NCI-H345 (cell line): ENCODE results near the gene TAS2R1.

Experiments used
- DNase-seq: peaks from one replicate; lab custom pipeline; 2025; lab: John Stamatoyannopoulos, UW

TAS2R1 gene, protein sequence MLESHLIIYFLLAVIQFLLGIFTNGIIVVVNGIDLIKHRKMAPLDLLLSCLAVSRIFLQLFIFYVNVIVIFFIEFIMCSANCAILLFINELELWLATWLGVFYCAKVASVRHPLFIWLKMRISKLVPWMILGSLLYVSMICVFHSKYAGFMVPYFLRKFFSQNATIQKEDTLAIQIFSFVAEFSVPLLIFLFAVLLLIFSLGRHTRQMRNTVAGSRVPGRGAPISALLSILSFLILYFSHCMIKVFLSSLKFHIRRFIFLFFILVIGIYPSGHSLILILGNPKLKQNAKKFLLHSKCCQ

DNA sequence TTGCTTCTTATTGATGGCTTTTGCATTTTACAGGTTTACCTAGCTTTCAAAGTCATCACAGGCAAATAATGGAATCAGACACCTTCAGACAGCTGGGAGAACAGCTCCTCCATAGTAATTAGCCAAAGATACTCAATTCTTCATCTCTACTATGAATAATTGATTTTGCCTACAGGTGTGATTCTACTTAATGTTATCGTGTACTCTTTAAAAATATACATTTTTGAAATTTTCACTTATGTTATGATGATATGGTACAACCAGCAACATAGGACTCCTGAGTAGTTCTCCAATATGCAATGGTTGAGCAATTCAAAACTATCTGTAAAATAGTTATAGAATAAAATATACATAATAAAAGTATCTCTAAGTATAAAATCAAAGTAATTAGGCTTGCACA lies at the start of gene TAS2R1:
TSS of gene TAS2R1 (minus strand) at position 101 of the 400 bp plus-strand sequence. CDS start 319 bp downstream, outside the sequence.
- DNase-seq = no peak

DNA sequence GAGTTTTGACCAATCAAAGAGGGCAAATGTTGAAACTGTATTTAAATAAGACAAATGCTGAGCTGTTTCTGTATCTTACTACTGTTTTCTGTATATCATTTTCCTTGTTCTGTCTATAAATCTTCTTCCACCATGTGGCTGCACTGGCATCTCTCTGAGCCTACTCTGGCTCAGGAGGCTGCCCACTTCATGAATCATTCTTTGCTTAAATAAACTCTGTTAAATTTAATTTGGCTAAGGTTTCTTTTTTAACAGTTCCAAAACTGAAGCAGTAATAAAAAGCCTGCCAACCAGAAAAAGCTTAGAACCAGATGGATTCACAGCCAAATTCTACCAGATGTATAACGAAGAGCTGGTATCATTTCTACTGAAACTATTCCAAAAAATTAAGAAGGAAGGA lies 40.2 kb upstream of the TAS2R1 start:
- DNase-seq = no peak

DNA sequence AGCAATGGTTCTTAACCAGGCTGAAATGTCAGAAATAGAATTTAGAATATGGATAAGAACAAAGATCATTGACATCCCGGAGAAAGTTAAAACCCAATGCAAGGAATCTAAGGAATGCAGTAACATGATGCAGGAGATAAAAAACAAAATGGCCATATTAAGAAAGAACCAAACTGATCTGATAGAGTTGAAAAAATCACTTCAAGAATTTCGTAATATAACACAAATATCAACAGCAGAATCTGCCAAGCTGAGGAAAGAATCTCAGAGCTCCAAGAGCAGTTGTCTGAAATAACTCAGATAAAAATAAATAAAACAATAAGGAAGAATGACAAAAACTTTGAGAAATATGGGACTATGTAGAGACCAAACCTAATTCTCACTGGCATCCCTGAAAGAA lies 37.8 kb upstream of the TAS2R1 start:
- DNase-seq = no peak

DNA sequence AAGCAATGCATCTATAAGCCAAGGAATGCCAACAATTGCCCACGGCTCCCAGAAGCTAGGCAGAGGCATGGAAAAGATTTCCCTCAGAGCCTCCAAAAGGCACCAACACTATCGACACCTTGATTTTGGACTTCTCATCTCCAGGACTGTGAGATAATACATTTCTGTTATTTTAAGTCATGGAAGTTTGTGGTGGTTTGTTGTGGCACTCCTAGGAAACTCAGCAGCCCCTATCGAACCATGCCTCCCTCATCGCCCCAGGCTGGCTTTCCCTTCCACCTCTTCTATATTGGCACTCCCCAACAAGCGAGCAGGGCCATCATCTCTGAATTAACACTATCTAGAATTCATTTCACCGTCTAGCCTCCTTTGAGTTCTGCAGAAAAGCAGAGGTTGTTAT lies 33.7 kb upstream of the TAS2R1 start:
- no peak for DNase-seq

DNA sequence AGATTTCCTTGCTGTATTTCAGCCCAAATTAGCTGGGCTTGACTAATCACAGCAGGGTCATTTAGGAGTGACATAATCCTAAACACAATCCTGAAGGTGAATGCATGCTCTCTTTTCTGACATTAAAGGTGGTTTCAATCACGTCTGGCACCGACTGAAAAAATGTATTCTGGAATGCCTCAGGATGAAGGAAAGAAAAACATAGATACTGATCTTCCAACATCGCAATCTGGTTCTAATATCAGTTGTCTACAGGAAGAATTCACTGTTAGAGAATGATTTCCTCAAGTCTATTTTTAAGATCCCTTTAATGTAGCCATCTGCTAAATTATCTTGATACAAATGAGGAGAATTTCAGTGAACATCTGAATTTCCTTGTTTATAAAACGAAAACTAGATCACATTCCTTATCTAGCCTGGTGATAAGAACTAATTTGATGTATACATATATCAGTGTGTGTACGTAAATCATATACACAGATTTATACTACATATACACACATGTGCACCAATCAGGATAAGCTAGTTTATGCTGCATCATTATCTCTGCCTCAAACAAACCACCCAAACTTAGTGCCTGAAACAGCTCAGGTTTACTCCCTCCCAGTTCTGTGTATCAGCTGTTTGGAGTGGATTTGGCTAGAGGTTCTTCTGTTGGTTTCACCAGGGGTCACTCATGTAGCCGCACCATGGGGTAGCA lies 31.3 kb upstream of the TAS2R1 start:
- no peak for DNase-seq

DNA sequence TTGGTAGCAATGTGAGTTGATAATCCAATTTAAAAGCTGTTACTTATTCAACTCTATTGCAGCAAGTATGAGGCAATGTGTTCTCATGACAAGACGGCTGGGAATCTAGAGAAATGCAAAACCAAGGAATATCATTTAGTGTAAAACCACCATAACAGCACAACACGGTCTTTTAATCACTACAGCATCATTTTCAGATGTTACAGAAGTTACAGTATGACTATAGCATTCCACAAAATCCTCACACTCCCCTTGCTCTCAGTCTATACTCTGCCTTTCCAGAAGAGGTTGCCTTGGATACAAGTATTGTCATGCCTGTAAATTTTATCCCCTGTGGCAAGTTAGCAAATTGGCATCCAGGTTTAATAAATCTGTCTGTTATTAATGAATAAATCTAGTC lies 28.6 kb upstream of the TAS2R1 start:
- no peak for DNase-seq

DNA sequence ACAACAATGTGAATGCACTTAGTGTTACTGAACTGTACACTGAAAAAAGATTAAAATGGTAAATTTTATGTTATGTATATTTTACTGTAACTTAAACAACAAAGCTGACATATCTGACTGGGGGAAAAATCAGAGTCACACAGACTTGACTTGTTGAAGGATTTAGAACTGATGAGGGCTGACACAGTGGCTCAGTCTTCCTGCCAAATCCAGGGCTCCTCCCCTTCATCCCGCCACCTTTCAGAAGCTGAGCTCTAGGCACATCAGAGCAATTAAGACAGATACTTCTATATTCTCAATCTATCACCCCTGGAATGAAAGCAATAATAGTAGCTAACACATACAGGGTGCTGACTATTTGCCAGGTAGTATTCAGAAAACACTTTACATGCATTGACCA lies 27.7 kb upstream of the TAS2R1 start:
- DNase-seq = no peak

DNA sequence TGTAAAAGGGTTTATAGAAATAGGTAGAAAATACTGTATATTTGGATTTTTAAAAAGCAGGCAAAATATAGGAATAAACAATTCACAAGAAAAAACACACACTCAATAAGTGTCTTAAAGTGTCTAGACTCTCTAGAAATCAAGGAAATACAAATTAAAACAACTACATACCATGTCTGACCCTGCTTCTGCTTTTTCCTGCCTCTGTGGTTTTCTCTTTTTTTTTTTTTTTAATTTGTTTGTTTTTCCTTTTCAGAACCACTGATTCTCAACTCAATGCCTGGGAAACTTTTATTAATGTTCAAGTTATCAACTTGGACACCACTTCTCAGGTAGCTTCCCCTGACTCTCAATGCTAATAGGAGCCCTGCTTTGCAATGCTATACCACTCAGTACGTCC lies 25.5 kb upstream of the TAS2R1 start:
- no peak for DNase-seq

DNA sequence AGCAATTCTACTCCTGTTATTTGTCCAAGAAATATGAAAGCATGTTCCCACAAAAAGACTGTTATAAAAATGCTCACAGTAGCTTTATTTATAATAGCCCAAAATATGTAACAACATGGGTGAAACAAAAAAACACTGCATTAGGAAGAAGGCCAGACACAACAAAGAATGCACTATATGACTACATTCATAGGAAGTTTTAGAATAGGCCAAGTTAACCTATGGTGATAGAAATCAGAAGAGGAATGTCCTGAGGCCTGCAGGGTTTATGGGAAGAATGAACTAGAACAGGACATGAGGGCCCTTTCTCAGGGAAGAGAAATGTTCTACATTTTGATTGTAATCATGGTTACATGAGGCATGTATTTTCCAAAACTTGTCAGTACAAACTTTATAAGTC lies 24.7 kb upstream of the TAS2R1 start:
- no peak for DNase-seq

DNA sequence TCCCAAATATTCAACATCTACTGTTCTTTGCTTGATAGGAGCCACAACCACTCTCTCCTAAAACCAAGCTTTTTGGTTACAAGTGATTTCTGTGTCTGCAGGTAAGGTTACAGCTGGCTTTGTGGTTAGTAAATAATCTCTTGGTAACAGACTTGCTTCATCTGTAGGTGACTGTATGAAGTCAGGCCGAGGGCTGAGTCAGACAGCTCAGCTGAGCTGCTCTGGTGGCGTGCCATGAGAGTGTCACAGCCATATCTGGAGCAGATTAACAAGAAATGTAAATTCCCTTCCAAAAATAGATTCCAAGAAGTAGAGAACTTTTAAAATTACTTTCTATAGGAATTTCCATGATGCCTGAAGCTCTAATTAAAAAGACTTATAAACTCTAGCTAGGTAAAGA lies 23.7 kb upstream of the TAS2R1 start:
- DNase-seq = no peak

DNA sequence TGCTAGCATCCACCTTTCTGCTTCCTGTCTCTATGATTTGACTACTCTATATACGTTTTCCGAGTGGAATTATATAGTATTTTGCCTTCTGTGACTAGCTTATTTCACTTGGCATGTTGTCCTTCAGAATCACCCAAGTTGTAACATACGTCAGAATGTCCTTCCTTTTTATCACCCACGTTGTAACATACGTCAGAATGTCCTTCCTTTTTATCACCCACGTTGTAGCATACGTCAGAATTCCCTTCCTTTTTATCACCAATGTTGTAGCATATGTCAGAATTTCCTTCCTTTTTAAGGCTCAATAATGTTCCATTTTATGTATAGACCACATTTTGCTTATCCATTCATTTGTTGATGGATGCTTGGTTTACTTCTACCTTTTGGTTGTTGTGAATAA lies 22.9 kb upstream of the TAS2R1 start:
- DNase-seq = no peak

DNA sequence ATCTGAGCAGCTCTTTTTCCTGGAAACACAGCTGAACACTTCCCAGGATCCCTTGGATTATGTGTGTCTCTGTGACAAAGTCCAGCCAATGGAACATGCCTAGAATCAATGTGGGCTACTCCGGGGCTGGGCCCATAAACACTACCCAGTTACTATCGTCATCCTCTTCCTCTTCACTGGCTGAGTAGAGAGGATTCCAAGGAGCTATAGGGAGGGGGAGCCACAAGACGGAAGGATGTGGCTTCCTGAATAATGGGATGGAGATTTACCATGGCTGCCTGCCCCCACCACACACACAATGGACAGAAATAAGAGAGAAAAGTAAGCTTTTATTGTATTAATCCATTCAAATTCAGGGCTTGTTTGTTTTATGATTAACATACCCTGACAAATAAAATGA lies 22.1 kb upstream of the TAS2R1 start:
- DNase-seq = no peak

DNA sequence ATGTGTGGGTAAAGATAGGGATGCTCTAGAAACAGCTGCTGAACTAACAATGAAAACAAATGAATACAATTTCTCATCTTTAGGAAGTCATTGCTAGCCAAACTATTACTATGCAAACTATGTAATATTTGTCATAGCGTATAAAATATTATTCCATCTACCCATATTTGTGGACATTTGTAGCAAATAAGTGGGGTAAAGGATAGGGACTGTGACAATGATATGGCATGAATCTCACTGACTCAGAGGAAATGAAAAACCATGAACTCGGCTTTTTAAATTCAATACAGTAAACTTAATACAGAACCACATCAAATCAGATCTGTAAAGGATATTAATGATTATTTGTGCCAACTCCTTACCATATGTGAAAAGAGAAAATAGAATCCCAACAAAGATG lies 16.7 kb upstream of the TAS2R1 start:
- DNase-seq = no peak

DNA sequence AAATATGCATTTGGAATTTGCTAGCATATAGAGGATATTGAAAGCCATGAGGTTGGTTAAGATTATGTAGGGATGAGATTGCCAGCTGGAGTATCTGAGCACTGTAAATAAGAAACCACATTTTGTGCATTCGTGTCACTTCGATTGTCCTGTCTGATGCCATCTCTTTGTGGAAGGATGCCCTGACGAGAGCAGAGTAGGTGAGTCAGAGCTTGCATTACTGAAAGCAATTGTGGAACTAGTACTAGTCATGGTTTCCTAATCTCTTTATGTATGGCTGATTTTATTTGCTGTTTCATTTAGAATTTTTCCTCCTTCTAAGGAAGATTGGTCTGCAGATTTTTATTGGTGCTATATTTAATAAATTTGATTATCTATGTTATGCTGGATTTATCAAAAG lies 14.5 kb upstream of the TAS2R1 start:
- no peak for DNase-seq

DNA sequence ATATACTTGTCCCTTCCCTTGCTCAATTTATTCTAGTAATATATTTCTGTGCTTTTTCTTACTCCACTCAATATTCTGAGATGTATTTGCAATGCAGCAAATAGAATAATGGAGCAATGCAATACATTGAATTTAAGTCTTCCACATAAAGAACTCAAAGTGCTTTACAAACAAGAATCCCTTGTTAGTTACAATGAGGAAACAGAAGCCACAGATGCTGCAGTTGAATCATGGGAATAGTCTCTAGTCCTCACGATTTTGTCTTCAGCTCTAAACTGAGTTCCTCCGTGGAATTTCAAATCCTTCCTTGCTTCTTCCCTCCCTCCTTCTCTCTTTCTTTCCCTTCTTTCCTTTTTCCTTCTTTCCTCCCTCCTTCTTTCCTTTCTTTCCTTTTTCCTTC lies 12.5 kb upstream of the TAS2R1 start:
- DNase-seq = no peak

DNA sequence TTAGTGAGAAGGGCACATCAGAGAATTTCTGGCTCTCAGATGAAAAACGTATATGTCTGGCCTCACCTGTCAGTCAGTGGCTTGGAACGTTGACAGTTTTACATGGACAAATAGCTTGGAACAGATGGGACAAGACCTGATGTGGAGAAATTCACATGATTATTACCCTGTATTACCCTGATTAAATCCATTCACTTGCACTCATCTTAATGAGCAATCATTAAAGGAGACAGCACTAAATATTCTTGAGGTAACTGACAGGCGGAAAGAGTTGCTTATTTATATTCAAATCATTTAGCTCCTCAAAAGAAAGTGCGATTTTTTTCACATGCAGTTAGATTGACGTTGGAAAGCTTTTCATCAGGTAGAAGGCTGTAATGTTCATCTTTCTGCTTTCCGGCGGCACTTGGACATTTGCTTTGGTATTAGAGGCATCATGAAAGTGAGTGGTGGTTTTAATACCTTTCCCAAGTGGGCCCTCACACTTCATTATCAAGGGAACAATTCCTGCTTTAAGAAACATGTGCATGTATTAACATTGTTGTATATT lies 11.7 kb upstream of the TAS2R1 start:
- no peak for DNase-seq

DNA sequence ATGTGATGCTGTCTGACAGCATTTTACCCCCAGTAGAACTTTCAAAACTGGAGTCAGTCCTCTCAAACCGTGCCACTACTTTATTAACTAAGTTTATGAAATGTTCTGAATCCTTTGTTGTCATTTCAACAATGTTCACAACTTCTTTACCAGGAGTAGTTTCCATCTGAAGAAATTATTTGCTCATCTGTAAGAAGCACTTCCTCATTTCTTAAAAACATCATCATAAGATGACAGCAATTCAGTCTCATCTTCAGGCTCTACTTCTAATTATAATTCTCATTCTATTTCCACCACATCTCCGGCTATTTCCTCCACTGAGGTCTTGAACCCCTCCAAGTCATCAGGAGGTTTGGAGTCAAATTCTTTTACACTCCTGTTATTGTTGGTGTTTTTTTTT lies 2.3 kb upstream of the TAS2R1 start:
- DNase-seq = no peak

DNA sequence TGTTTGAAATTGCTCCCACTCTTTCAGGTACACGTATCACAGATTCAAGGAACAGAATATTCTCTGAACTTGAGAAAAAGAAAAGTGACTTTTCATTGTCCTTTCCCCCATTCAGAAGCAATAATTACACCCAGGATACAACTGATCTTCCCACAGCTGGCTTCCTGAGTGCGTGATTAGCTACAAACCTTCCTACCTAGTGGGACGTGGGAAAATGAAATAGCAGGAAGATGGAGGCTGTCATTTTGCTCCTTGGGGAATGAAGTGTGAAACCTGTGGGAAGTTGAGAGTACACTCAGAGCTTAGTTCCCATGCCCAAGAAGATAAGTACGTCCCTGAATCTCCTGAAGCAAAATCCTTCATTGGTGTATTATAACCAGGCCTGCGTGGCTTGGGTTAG lies 2.6 kb downstream of the TAS2R1 start:
- no peak for DNase-seq

DNA sequence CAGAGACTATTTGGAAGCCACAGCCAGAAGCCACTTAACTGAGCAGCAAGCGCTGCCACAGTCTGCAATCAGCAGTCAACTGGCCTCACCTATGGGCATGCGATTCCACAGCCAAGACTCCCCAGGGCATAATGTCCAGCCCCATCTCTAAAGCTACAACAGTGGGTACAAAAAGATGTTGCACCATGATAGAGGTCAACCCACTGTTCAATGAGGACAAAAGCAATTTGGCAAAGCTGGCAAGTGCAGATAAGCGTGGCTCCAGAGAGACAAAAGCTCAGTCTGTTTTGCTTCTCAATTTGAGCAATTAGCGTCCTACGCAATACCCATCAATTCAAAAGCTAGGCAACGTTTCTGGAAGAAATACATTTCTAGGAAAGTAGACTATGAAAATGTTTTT lies 3.2 kb downstream of the TAS2R1 start:
- no peak for DNase-seq

DNA sequence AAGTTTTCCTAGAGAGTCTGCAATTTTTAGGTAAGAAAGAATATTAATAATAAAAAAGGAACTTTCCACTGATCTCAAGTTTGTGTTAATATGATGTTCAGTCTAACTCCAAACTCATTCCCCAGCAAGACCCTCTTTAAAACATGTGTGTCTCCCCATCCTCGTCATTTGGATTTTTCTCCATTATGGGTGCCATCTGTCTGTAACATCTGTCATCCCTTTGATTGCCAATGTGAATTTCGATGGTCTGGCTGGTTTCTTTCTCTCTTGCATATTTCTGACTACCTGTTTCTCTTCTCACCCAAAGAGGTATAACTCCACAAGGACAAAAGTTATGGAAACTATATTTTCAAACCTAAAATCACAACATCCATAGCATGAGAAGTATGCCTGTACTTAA lies 4.4 kb downstream of the TAS2R1 start:
- DNase-seq = no peak

DNA sequence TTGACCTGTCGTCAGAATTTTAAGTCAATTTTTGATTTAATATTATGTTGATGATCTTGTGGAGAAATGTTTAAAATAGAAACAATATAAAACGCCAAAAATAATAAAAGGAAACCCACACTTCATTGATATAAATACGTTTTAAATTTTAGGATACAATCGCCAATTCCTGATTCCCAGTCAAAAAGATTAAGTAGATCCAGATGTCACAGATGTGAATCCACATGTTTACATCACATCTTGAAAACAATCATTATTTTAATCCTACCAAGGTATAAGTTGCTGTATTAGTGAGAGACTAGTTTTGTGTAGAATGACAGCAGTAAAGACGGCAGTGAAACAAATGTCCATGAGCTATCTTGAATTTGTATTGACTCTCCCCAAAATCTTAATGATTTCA lies 4.9 kb downstream of the TAS2R1 start:
- DNase-seq = no peak

DNA sequence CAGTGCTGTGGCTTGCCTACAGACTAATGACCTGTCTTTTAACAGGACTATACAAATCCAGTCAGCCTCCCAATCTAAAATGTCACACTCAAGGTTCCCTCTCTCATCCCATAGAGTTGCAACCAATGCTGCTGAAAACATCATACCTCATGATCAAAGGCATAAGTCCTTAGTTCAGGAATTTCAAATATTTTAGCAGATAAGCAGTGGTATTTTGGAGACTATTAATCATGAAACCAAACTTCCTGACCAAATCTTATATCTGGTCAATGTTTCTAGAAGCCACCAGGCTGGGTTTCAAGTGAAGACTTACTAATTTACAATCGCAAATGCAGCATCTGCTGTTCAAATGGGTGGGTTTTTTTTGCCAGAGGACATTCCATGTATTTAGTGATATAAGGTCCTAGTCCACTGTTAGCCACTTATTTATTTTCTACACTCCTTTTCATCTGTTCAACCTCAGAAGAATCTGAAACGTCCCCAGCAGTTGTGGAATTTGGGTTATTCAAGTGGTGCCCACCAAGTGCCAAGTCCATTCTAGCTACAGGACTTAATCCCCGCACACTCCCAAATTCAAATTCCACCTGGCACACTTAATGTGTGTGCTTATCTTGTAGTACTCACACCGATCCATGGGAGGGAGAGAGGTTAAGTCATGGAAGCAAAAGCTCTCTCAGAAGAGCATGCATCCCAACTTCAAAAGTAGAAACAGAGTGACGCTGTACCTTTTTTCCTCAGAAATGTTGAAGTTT lies 5.8 kb downstream of the TAS2R1 start:
- DNase-seq = no peak

DNA sequence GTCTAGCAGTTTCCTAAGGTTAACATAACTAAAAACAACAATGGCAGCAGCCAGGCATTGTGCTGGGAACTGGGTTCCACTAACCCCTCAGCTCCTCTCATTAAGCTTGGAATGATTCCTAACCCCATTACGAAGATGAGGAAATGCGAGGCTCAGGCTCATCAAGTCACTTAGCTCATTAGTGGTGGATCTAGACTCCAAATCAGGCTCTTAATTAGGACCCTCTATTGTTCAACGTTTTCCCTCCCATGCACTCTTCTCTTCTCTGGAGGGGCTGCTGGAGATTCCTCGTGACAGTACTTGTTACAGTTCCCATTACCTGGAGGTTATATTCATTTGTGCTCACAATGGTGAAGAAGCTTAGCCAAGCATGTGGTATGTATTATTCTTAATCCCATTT lies 6.5 kb downstream of the TAS2R1 start:
- DNase-seq = no peak
